Measurements from ENCODE around the gene SUZ12.
"Not testable (repeated sequence)": the region's sequence is repeated elsewhere in the genome, so short reads cannot be mapped to it uniquely, and the experiment has no call there.

Gene SUZ12

GRCh38 chr17:31964131-31964530 lies 27.3 kb downstream of the SUZ12 start:
- not testable (repeated sequence) for FAIRE-seq

- no peak for FAIRE-seq
Measured at GRCh38 chr17:31967648-31968047, 30.8 kb downstream of the SUZ12 start.

GRCh38 chr17:31970416-31970815 lies 33.6 kb downstream of the SUZ12 start:
- FAIRE-seq: not testable (repeated sequence)

GRCh38 chr17:31974269-31975071 lies 37.7 kb downstream of the SUZ12 start:
- FAIRE-seq: not testable (repeated sequence)

- peak; percentile 79 for FAIRE-seq
Measured at GRCh38 chr17:31975391-31975790, 38.6 kb downstream of the SUZ12 start.

GRCh38 chr17:31991821-31992220 lies 55.0 kb downstream of the SUZ12 start:
- not testable (repeated sequence) for FAIRE-seq

- no peak for FAIRE-seq
Measured at GRCh38 chr17:31997005-31997404, 60.2 kb downstream of the SUZ12 start.

- FAIRE-seq: no peak
Measured at GRCh38 chr17:32006957-32007462, 70.2 kb downstream of the SUZ12 start, which contains the start of gene LRRC37B. Gene LRRC37B (plus strand): TSS chr17:32007383. CDS start chr17:32021393, 14,010 bp downstream.

- no peak for FAIRE-seq
Measured at GRCh38 chr17:32007463-32008298, 70.9 kb downstream of the SUZ12 start.

GRCh38 chr17:32009262-32009542 lies 72.4 kb downstream of the SUZ12 start:
- FAIRE-seq: no peak

GRCh38 chr17:32010114-32010513 lies 73.3 kb downstream of the SUZ12 start:
- FAIRE-seq: no peak

- FAIRE-seq: no peak
Measured at GRCh38 chr17:32015245-32016013, 78.6 kb downstream of the SUZ12 start.

- no peak for FAIRE-seq
Measured at GRCh38 chr17:32016231-32016630, 79.4 kb downstream of the SUZ12 start.

- FAIRE-seq: no peak
Measured at GRCh38 chr17:32019228-32019627, 82.4 kb downstream of the SUZ12 start.

- FAIRE-seq: no peak
Measured at GRCh38 chr17:32020943-32021614, 84.3 kb downstream of the SUZ12 start.

GRCh38 chr17:32021615-32021955 lies 84.8 kb downstream of the SUZ12 start:
- no peak for FAIRE-seq

GRCh38 chr17:32022554-32022953 lies 85.7 kb downstream of the SUZ12 start:
- not testable (repeated sequence) for FAIRE-seq

- not testable (repeated sequence) for FAIRE-seq
Measured at GRCh38 chr17:32027271-32027670, 90.5 kb downstream of the SUZ12 start.

- FAIRE-seq: no peak
Measured at GRCh38 chr17:32033223-32033622, 96.4 kb downstream of the SUZ12 start.

- not testable (repeated sequence) for FAIRE-seq
Measured at GRCh38 chr17:32033812-32034211, 97.0 kb downstream of the SUZ12 start.

GRCh38 chr17:32040246-32040645 lies 103.4 kb downstream of the SUZ12 start:
- FAIRE-seq: not testable (repeated sequence)

- not testable (repeated sequence) for FAIRE-seq
Measured at GRCh38 chr17:32041306-32041875, 104.6 kb downstream of the SUZ12 start.

All from islet of Langerhans (tissue), 1 donor.